Skeletal muscle satellite cell (primary cell): ENCODE data around the gene CCDC91.

Experiments
- H3K27me3 ChIP-seq: 2 replicates; pipeline ENCODE4 v1.7.0; 2013; ENCODE audit warnings: low read length; ENCODE audit not compliant: control insufficient read depth, insufficient read depth
- H3K36me3 ChIP-seq: 2 replicates; pipeline ENCODE4 v1.7.0; 2013; ENCODE audit warnings: mild to moderate bottlenecking, control low read depth, low read length; ENCODE audit not compliant: insufficient read depth
- H3K4me1 ChIP-seq: 2 replicates; pipeline ENCODE4 v1.7.0; 2013; ENCODE audit warnings: low read length; ENCODE audit not compliant: control insufficient read depth, insufficient read depth
- H3K4me2 ChIP-seq: 2 replicates; pipeline ENCODE4 v1.7.0; 2013; ENCODE audit warnings: mild to moderate bottlenecking, low read length
- H3K4me3 ChIP-seq: 2 replicates; pipeline ENCODE4 v1.7.0; 2013; ENCODE audit warnings: low read length
- H3K9ac ChIP-seq: 2 replicates; pipeline ENCODE4 v1.7.0; 2013; ENCODE audit warnings: mild to moderate bottlenecking, low read depth, low read length, moderate library complexity
- H3K9me3 ChIP-seq: replicated peaks from 2 replicates; pipeline ENCODE4 v1.7.0; 2013; ENCODE audit warnings: mild to moderate bottlenecking, control low read depth, low read length

The CCDC91 gene

DNA sequence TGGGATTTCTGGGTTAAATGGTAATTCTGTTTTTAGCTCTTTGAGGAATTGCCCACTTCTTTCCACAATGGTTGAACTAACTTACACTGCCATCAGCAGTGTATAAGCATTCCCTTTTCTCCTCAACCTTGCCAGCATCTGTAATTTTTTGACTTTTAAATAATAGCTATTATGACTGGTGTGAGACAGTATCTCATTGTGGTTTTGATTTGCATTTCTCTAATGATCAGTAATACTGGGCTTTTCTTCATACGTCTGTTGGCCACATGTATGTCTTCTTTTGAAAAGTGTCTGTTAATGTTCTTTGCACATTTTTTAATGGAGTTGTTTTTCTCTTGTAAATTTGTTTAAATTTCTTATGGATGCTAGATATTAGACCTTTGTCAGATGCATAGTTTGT lies 323.7 kb downstream of the CCDC91 start:
- H3K36me3 ChIP-seq = no peaks in the 10 kb centered on the region
- no peak overlapping the region for H3K4me3 ChIP-seq
- H3K9ac ChIP-seq = no peak overlapping the region
- no peaks in the 10 kb centered on the region for H3K9me3 ChIP-seq
- H3K4me1 ChIP-seq = peaks cover 3% of the 10 kb centered on the region
- H3K4me2 ChIP-seq = no peak overlapping the region
- no peaks in the 10 kb centered on the region for H3K27me3 ChIP-seq

DNA sequence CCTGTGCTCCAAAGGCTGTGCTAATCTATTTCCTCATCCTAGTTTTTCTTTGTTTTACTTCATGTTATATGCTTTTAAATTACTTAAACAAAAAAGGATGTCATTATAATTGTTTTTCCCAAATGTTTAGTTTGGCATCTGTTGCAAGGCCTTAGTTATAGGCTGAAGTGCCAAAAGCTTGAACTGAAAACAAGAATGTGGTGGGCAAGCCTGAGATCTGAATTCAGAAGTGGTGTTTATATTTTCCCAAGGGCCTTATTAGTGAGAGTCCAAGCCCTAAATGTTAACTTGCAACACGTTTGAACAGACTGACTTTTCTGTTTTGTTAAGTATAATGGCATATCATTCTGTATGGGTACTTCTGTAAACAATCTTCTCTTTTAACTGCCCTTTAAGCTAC lies 326.8 kb downstream of the CCDC91 start:
- no peak overlapping the region for H3K4me3 ChIP-seq
- no peak overlapping the region for H3K4me2 ChIP-seq
- peaks cover 3% of the 10 kb centered on the region for H3K4me1 ChIP-seq
- no peak overlapping the region for H3K9ac ChIP-seq
- H3K27me3 ChIP-seq = no peaks in the 10 kb centered on the region
- no peaks in the 10 kb centered on the region for H3K9me3 ChIP-seq
- no peaks in the 10 kb centered on the region for H3K36me3 ChIP-seq

DNA sequence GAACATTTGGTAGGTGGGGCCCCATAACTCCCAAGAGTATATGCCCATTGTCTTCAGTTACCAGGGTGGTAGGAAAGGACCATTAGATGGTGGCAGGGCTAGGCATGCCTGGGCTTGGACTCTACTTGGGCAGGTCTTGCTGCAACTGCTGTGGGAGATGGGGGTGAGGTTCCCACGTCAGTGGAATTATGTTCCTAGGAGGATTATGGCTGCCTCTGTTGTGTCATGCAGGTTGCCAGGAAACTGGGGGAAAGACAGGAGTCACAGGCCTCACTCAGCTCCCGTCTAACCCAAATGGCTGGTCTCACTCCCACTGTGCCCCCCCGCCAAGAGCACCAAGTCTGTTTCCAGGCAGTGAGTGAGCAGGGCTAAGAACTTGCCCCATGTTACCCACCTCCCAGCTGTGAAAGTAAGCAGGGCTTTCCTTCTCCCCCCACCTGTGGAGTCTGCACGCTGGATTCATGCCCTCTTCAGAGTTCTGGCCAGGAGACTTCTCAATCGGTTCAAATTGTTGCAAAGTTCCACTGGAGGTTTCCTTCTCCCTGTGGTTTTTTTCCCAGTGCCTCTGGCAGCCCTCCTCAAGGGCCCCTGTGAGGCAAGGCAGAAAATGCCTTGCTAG lies 337.5 kb downstream of the CCDC91 start:
- H3K4me2 ChIP-seq = no peak overlapping the region
- no peaks in the 10 kb centered on the region for H3K36me3 ChIP-seq
- no peaks in the 10 kb centered on the region for H3K4me1 ChIP-seq
- no peaks in the 10 kb centered on the region for H3K9me3 ChIP-seq
- H3K4me3 ChIP-seq = no peak overlapping the region
- no peaks in the 10 kb centered on the region for H3K27me3 ChIP-seq
- H3K9ac ChIP-seq = no peak overlapping the region

DNA sequence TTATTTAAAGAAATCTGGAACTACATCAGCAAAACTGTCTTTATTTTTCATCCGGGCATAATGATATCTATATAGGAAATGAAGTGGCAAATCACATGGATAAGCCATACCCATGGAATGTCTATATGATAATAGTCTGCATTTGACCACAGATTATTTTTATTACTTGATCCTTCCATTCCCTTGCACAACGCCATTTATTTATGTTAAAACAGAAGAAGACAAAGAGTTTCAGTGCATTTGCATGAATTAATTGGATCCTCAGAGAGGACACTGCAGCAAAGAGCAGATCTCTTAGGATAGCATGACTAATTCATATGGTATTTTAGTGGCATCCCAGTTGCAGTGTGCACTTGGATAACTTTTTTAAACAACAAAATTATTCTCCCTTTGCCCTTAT lies 345.0 kb downstream of the CCDC91 start:
- no peak overlapping the region for H3K9ac ChIP-seq
- H3K4me3 ChIP-seq = no peak overlapping the region
- no peaks in the 10 kb centered on the region for H3K27me3 ChIP-seq
- no peaks in the 10 kb centered on the region for H3K36me3 ChIP-seq
- peaks cover 38% of the 10 kb centered on the region for H3K4me1 ChIP-seq
- H3K9me3 ChIP-seq = no peaks in the 10 kb centered on the region
- peak overlapping the region; percentile 58 for H3K4me2 ChIP-seq

DNA sequence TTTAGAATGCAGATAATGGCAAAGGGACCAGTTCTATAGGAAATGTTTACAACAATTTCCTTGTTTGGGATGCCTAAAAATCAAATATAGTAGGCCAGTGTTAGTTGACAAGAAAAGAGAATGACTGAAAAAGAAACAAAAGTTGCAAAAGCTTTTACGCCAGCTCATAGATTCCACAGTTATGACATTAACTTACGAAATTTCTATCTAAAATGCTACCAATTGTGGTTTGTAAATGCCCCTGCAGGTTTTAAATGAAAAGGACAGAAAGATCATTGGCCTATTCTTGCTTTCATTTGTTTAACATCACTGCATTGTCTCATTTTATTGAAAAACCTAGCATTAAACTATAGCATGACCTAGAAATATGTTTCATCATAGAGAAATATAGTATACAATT lies 345.8 kb downstream of the CCDC91 start:
- Histone ChIP-seq H3K4me3 (no peak overlapping the region), H3K36me3 (no peaks in the 10 kb centered on the region), H3K9ac (peak overlapping the region; percentile 37), H3K4me2 (peak overlapping the region; percentile 58), H3K9me3 (no peaks in the 10 kb centered on the region), H3K27me3 (no peaks in the 10 kb centered on the region), H3K4me1 (peaks cover 39% of the 10 kb centered on the region)

DNA sequence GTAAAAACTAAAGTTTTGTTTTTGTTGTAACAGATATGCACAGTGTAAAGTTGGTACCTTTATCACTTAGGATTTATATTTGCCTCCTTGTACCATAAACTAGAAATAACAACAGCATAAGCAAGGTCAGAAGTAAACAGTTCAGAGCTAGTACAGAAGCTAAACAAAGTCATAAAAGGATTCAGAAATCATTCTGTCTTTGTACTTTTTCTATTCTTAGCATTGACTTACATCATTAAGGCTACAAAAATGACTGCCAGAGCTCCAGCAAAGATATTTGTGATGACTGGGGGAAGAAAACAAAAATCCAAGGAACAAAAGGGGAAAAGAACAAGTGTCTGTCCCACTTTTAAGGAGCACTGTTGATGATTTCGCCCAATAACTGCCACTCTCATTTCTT lies 347.2 kb downstream of the CCDC91 start:
- H3K27me3 ChIP-seq = no peaks in the 10 kb centered on the region
- no peaks in the 10 kb centered on the region for H3K36me3 ChIP-seq
- H3K9me3 ChIP-seq = no peaks in the 10 kb centered on the region
- no peak overlapping the region for H3K9ac ChIP-seq
- no peak overlapping the region for H3K4me2 ChIP-seq
- no peak overlapping the region for H3K4me3 ChIP-seq
- peaks cover 39% of the 10 kb centered on the region for H3K4me1 ChIP-seq

DNA sequence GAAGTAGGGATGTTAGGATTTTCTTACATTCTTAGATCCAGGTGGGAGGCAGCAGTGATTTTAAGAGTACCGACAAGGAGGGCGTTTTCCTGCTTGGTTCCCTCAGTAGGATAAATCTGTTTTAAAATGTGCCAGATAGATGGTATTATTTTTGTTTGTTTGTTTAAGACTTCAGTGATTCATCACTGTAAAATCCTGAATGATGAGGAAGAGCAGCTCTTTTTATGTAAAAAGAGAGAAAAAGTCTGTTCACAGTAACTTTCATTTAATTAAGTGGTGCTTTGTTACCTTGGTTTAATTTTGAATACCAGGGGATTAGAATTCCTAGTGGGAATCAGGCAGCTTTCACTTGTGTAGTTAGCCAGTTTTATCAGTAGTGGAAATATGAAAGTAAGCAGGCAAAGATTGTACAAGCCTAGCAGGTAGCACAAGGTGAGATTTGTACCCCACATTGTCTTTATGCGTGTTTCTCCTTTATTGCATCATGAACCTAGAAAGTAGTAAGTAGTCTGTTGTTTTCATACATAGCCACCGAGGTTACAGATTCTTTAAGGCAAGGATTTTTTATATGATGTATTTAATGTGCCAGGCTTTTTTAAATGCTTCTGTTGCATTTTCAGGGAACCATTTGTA lies 349.6 kb downstream of the CCDC91 start:
- H3K4me1 ChIP-seq = peaks cover 39% of the 10 kb centered on the region
- no peak overlapping the region for H3K9ac ChIP-seq
- H3K27me3 ChIP-seq = no peaks in the 10 kb centered on the region
- H3K4me2 ChIP-seq = peak overlapping the region; percentile 49
- no peaks in the 10 kb centered on the region for H3K36me3 ChIP-seq
- no peaks in the 10 kb centered on the region for H3K9me3 ChIP-seq
- H3K4me3 ChIP-seq = no peak overlapping the region

DNA sequence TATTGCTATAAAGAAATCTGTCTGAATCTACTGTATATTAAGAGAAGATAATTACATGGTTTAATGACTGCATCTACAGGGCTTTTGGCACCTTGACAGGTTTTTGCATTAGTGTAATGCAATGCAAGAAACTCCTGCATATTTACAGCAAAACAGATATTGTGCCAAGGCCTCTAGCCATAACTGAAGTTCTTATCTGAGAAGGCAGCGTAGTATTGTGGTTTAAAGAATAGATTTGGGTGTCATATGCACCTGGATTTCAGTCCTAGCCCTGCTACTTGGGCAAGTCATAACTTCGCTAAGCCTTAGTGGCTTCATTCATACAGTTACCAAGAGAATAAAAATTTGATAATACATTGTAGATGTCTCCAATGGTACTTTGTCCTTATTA lies 350.1 kb downstream of the CCDC91 start:
- no peaks in the 10 kb centered on the region for H3K36me3 ChIP-seq
- peaks cover 34% of the 10 kb centered on the region for H3K4me1 ChIP-seq
- H3K27me3 ChIP-seq = no peaks in the 10 kb centered on the region
- no peak overlapping the region for H3K4me3 ChIP-seq
- no peak overlapping the region for H3K4me2 ChIP-seq
- H3K9me3 ChIP-seq = no peaks in the 10 kb centered on the region
- H3K9ac ChIP-seq = no peak overlapping the region

DNA sequence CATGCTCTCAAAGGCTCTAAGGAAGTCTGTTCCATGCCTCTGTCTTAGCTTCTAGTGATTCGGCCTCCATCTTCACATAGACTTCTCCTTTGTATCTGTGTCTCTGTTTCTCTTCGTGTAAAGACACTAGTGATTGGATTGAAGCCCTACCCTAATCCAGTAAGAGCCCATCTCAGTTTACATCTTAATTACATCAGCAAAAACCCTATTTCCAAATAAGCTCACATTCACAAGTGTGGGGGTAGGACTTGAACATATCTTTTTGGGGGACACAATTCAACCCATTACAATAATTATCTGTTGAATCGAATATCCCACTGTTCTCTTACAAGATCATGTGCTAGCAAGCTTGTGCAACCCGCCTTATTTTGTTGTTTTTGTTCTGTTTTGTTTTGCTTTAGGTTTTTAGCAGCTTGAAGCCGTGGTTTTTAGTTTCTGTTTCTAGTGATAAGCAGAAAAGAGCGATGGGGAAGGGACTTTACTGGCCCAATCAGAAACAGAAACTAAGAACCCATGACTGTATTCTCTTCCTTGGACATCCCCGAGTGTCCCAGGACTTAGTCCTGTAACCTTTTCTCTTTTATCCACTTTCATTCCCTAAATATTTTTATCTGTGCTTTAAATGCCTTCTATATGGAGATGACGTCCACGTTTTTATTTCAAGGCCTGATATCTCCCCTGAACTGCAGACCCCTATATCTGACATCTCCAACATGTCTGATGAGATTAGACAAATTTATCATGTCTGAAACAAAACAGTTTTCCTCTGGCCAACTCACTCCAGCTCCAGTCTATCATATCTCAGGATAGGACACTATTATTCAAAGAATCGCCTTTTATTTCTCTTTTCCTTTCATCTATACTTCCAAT lies 353.0 kb downstream of the CCDC91 start:
- Histone ChIP-seq H3K27me3 (no peaks in the 10 kb centered on the region), H3K4me3 (no peak overlapping the region), H3K9ac (no peak overlapping the region), H3K4me1 (peaks cover 9% of the 10 kb centered on the region), H3K9me3 (no peaks in the 10 kb centered on the region), H3K36me3 (no peaks in the 10 kb centered on the region), H3K4me2 (no peak overlapping the region)

DNA sequence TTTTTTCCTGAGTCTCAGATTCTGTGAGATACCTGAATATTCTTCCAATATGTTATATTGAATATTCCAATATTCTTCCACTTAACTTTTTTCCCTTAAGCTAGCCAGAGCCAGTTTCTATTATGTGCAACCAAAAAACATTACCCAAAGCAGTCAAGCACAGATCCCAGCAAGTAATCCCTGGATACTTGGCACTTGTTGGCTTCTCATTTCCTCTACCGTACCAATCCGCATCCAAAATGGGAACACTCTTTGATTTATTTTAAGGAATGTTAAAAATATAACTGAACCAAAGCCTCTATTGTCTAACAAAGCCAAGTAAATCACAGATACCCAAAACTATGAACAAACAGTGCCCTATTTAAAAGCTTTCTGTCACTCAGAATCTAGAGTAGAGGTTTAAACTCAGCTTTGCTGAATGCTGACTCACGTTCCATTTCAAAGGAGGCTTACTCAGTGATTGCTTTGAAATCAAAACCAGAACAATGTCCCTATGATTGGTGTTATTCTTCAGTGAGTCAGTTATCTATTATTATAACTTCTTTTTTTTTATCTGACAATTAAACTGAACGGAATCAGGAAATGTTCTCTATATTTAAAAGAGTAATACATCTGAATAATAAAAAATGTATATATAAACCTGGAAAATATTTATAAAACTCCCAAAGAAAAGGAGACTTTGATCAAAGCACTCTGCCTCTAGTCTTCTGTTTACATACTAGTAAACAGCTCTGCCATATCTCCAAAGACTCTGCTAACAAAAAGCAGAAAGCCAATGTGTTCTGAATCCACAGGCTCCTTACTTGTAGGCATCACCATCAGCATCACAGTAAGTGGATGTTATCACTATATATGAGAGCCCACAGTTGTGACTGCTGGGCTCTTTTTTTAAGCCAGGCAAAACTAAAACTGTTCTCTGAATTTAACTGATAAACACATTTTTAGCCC lies 360.8 kb downstream of the CCDC91 start:
- Histone ChIP-seq H3K27me3 (no peaks in the 10 kb centered on the region), H3K36me3 (no peaks in the 10 kb centered on the region), H3K4me3 (peak overlapping the region; percentile 15), H3K9ac (peak overlapping the region; percentile 66), H3K4me2 (peak overlapping the region; percentile 67), H3K4me1 (peaks cover 13% of the 10 kb centered on the region), H3K9me3 (no peaks in the 10 kb centered on the region)
